ENCODE results near the gene TNFAIP8.
A peak's percentile ranks its signal among the peaks of the same experiment; 100 is the strongest.

The TNFAIP8 gene

DNA sequence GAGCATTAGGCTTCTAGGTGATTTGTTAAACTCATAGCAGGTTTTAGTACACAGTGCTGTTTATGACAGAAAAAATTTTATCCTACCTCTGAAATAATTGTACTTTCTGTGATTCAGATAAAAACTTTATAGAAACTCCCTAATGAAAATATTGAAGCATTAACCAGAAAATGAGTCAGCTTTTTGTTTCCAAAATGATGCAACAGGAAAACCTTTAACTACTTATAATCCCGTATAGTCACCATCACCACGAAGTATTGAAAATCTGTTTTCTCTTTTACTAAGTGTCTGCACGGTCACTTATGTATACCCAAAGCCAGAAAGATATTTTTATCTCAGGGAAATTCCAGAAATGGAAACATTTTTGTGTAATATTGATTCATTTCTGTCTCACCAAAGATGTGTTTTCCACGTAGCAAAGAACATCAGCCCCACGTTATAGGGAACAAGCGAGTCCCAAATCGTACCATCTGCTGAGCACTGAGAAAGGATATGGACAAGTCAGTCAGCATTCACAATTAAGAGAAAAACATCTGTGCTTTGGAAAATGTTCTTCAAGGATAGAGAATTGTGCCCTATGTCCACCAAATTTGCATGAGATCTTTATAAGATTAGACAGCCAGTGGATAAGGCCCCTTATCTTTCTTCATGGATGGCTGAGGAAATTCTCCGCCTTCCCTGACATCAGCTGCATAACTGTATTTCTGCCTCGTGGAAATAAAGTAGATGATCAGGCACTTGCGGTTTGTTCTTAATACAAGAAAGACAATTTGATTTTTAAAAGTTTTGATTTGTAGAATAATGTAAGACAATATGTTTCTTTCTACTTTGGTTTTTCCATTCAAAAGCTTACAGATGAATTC, 41.9 kb downstream of the TNFAIP8 start:
- H3K4me1 ChIP-seq (ENCODE audit: control insufficient read depth, low read length) = peaks cover 67% of the 10 kb centered on the region
- no peaks in the 10 kb centered on the region for H3K9me3 ChIP-seq (ENCODE audit: control insufficient read depth, insufficient read depth, low read length)
- H3K79me2 ChIP-seq (ENCODE audit: control insufficient read depth, low read length) = no peaks in the 10 kb centered on the region
- no peak overlapping the region for H3K27ac ChIP-seq (ENCODE audit: low read depth, low read length)
- no peak overlapping the region for H3K4me3 ChIP-seq (ENCODE audit: low read length)
- H4K20me1 ChIP-seq (ENCODE audit: control insufficient read depth, insufficient read depth, low read depth, low read length) = no peaks in the 10 kb centered on the region
- peaks cover 9% of the 10 kb centered on the region for H3K36me3 ChIP-seq (ENCODE audit: control insufficient read depth, low read length)
- TF ChIP-seq, protein P1, sequence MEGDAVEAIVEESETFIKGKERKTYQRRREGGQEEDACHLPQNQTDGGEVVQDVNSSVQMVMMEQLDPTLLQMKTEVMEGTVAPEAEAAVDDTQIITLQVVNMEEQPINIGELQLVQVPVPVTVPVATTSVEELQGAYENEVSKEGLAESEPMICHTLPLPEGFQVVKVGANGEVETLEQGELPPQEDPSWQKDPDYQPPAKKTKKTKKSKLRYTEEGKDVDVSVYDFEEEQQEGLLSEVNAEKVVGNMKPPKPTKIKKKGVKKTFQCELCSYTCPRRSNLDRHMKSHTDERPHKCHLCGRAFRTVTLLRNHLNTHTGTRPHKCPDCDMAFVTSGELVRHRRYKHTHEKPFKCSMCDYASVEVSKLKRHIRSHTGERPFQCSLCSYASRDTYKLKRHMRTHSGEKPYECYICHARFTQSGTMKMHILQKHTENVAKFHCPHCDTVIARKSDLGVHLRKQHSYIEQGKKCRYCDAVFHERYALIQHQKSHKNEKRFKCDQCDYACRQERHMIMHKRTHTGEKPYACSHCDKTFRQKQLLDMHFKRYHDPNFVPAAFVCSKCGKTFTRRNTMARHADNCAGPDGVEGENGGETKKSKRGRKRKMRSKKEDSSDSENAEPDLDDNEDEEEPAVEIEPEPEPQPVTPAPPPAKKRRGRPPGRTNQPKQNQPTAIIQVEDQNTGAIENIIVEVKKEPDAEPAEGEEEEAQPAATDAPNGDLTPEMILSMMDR (IDR thresholded peaks at IDR 0.05; ENCODE audit: low read depth, low read length, poor library complexity, severe bottlenecking) = no peak
- TF ChIP-seq EZH2phosphoT487 (IDR thresholded peaks at IDR 0.05; ENCODE audit: borderline replicate concordance, low read length) = no peak
- H3K4me2 ChIP-seq (ENCODE audit: low read length) = peak overlapping the region; percentile 23
- H3K9me2 ChIP-seq (replicated peaks; ENCODE audit: control insufficient read depth, low read length) = no peaks in the 10 kb centered on the region
- H3F3A ChIP-seq (ENCODE audit: control insufficient read depth, insufficient read depth) = no peaks in the 10 kb centered on the region; the same call in 1 of the 2 replicates
- H3K27me3 ChIP-seq (ENCODE audit: control insufficient read depth, low read length) = no peaks in the 10 kb centered on the region

DNA sequence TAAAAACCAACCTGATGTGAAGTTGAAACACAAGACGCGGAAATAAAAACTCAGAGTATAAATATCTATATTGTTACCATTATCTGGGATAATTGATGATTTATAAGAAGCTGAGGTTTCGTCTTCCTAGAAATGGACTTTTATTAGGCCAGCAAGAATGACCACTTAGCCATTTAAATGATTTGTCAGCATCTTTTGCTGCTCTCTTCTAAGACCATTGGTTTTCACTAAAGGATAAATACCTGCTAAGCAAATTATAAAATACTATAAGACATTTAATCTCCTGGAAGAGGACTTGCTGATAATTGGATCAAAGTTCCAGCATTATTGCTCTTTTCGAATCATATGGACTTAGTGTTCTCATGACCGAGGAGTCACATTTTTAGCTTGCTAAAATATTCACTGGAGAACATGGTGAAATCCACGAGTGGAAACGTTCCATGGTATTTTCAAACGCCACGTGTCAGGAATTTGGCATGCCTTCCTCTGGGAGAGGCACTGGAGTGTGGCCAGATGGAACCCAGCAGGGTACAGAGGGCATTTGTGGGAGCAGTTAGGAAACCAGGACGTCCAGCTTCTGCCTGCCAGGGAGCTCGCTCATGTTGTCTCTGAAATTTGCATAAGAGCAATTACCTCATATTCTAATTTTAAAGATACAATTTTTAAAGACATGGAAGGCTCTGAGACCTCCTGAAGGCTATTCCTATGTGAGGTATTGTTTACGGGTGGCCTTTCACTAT, 43.1 kb downstream of the TNFAIP8 start:
- H4K20me1 ChIP-seq (ENCODE audit: control insufficient read depth, insufficient read depth, low read depth, low read length) = no peaks in the 10 kb centered on the region

DNA sequence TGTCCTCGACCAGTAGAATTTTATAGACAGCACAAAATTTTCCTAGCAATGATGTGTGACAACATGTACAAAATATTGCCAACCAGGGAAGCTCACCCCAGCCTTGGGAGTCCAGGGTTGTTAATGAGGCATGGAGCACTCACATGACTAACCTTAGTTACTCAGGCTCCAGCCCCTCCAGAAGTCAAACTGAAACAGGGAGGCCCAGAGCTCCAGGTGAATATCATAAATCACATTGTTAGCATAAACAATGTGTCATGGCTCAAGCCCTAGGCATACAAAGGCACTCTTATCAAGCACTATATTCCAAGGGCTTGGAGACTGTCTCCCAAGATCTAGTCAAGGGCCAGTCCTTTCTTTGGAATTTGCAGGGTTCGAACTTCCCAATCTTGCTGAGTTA, 44.4 kb downstream of the TNFAIP8 start:
- no peaks in the 10 kb centered on the region for H3K79me2 ChIP-seq (ENCODE audit: control insufficient read depth, low read length)
- no peak overlapping the region for H3K4me2 ChIP-seq (ENCODE audit: low read length)
- H3K27ac ChIP-seq (ENCODE audit: low read depth, low read length) = no peak overlapping the region
- H3K9me3 ChIP-seq (ENCODE audit: control insufficient read depth, insufficient read depth, low read length) = no peaks in the 10 kb centered on the region
- H3K9me2 ChIP-seq (replicated peaks; ENCODE audit: control insufficient read depth, low read length) = no peaks in the 10 kb centered on the region
- H3K36me3 ChIP-seq (ENCODE audit: control insufficient read depth, low read length) = no peaks in the 10 kb centered on the region
- H3K4me1 ChIP-seq (ENCODE audit: control insufficient read depth, low read length) = peaks cover 68% of the 10 kb centered on the region
- no peak for TF ChIP-seq EZH2phosphoT487 (IDR thresholded peaks at IDR 0.05; ENCODE audit: borderline replicate concordance, low read length)
- TF ChIP-seq, protein P1 (IDR thresholded peaks at IDR 0.05; ENCODE audit: low read depth, low read length, poor library complexity, severe bottlenecking) = no peak
- H3K4me3 ChIP-seq (ENCODE audit: low read length) = no peak overlapping the region
- no peaks in the 10 kb centered on the region for H4K20me1 ChIP-seq (ENCODE audit: control insufficient read depth, insufficient read depth, low read depth, low read length)
- no peaks in the 10 kb centered on the region for H3F3A ChIP-seq (ENCODE audit: control insufficient read depth, insufficient read depth)
- H3K27me3 ChIP-seq (ENCODE audit: control insufficient read depth, low read length) = no peaks in the 10 kb centered on the region

More for the DNA sequence above, 43.1 kb downstream of the TNFAIP8 start:
- H3K4me2 ChIP-seq (ENCODE audit: low read length) = peak overlapping the region; percentile 58
- no peaks in the 10 kb centered on the region for H3K27me3 ChIP-seq (ENCODE audit: control insufficient read depth, low read length)
- no peaks in the 10 kb centered on the region for H3K9me2 ChIP-seq (replicated peaks; ENCODE audit: control insufficient read depth, low read length)
- H3K4me1 ChIP-seq (ENCODE audit: control insufficient read depth, low read length) = peaks cover 66% of the 10 kb centered on the region
- TF ChIP-seq EZH2phosphoT487 (IDR thresholded peaks at IDR 0.05; ENCODE audit: borderline replicate concordance, low read length) = no peak
- TF ChIP-seq, protein P1 (IDR thresholded peaks at IDR 0.05; ENCODE audit: low read depth, low read length, poor library complexity, severe bottlenecking) = no peak
- no peak overlapping the region for H3K27ac ChIP-seq (ENCODE audit: low read depth, low read length)
- no peaks in the 10 kb centered on the region for H3K9me3 ChIP-seq (ENCODE audit: control insufficient read depth, insufficient read depth, low read length)
- no peaks in the 10 kb centered on the region for H3F3A ChIP-seq (ENCODE audit: control insufficient read depth, insufficient read depth)
- H3K36me3 ChIP-seq (ENCODE audit: control insufficient read depth, low read length) = no peaks in the 10 kb centered on the region
- H3K79me2 ChIP-seq (ENCODE audit: control insufficient read depth, low read length) = no peaks in the 10 kb centered on the region
- peak overlapping the region; percentile 38 for H3K4me3 ChIP-seq (ENCODE audit: low read length)

All from DOHH2 (cell line).